Adipocyte (in vitro differentiated cells): ENCODE results near the gene MLLT6.

Experiments used
- DNase-seq: peaks from one replicate; pipeline ENCODE4 v3.0.0-alpha.2; 2015; ENCODE audit warnings: low read depth
- H3K27me3 ChIP-seq: replicated peaks from 2 replicates; pipeline ENCODE4 v1.7.0; 2013; ENCODE audit warnings: mild to moderate bottlenecking, low read length, moderate library complexity; ENCODE audit not compliant: control insufficient read depth, insufficient read depth
- H3K36me3 ChIP-seq: 2 replicates; pipeline ENCODE4 v1.7.0; 2013; ENCODE audit warnings: low read length, mild to moderate bottlenecking, moderate library complexity; ENCODE audit not compliant: control insufficient read depth, insufficient read depth, severe bottlenecking
- H3K4me1 ChIP-seq: 2 replicates; pipeline ENCODE4 v1.7.0; 2013; ENCODE audit warnings: mild to moderate bottlenecking, low read length, moderate library complexity; ENCODE audit not compliant: control insufficient read depth, insufficient read depth
- H3K4me3 ChIP-seq: 2 replicates; pipeline ENCODE4 v1.7.0; 2013; ENCODE audit warnings: mild to moderate bottlenecking, low read length, moderate library complexity
- H3K9ac ChIP-seq: 2 replicates; pipeline ENCODE4 v1.7.0; 2013; ENCODE audit warnings: mild to moderate bottlenecking, low read length, moderate library complexity
- H3K9me3 ChIP-seq: 2 replicates; pipeline ENCODE4 v1.7.0; 2013; ENCODE audit warnings: mild to moderate bottlenecking, low read length, moderate library complexity; ENCODE audit not compliant: control insufficient read depth

The MLLT6 gene

DNA sequence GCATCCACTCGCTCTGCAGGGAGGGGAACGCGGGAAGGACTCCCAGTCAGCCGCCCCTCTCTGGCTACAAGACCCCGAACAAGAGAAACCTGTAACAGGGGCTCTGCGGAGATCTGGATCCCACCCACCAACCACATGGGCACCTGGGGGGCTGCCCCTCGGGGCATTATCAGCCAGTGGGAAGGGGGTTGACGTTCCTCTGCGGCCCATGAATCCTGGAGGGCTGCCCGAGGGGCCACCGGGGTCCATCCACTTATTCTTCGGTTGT is 44.9 kb downstream of the MLLT6 start:
- peaks cover 6% of the 10 kb centered on the region for H3K36me3 ChIP-seq
- peaks cover 47% of the 10 kb centered on the region for H3K4me1 ChIP-seq
- H3K9me3 ChIP-seq: no peaks in the 10 kb centered on the region
- peak overlapping the region; percentile 81 for H3K4me3 ChIP-seq
- H3K27me3 ChIP-seq: no peaks in the 10 kb centered on the region
- peak overlapping the region; percentile 82 for H3K9ac ChIP-seq
- no peak for DNase-seq

DNA sequence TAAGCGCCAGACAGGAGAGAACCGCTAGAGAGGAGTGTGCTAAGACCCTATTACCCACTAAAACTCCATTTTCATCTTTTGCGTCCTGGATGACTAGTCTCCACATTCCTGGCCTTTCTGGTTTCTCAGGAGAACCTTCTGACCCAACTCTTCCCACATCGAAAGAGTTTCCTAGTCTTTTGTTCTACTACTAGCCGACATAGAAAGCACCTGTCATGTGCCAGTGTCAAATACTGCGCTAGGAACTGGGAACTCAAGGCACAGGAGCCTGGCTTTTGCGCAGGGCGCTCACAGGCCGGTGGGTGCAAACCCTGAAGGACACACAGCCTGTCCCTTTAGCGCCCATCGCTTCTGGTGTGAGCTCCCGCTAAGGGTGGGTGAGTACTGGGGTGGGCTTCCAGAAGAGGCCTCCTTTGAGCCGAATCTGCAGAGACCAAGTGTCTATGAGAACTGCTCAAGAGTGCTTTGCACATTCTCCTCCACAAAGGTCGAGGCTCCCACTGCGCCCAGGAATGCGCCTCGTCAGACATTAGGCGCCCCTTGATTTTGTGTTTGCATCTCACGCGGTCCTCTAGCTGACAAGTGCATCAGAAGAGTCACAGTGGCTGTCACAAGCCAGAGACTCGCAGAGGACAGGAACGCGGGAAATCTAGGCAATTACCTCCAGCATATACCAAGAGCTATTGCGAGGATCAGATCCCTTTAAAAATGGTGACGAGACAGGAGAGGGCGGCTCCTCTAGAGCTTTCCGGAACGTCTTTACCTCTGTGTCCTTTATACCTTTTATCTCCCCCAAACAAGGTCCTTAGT is 45.4 kb downstream of the MLLT6 start:
- Histone ChIP-seq H3K9ac (peak overlapping the region; percentile 14), H3K27me3 (no peaks in the 10 kb centered on the region), H3K9me3 (no peaks in the 10 kb centered on the region), H3K4me1 (peaks cover 47% of the 10 kb centered on the region), H3K4me3 (peak overlapping the region; percentile 97), H3K36me3 (peaks cover 6% of the 10 kb centered on the region)
- peak; percentile 52 for DNase-seq

DNA sequence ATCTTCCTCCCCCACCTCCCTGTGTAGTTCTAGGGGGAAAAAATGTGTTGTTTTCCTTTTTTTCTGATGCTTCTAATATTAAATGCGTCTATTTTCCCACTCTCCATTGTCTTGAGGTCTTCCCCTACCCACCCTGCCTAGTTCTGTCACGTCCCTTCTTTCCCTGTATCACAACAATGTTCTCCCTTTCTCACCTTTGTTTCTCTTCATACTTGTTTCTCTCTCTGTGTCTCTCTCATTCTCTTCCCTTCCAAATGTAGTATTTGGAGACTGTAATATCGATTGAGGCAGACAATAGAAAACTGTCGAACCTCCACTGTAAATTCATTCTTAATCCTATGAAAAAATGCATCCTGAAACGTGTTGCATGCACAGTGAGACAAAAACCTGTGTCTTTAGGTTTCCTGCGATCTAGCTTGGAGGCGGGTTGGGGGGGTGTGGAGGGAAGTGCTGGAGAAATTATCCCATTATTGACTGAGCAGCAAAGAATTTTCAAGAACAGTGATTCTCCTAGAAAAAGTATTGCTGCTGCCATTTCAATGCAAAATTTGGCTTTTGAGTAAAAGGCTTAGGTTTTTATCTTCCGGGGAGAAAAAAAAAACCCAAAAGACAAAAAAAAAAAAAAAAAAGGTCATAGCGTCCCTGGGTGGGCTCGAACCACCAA is 46.2 kb downstream of the MLLT6 start:
- H3K4me3 ChIP-seq: peak overlapping the region; percentile 97
- no peak for DNase-seq
- H3K9me3 ChIP-seq: no peaks in the 10 kb centered on the region
- peaks cover 14% of the 10 kb centered on the region for H3K36me3 ChIP-seq
- H3K27me3 ChIP-seq: no peaks in the 10 kb centered on the region
- peaks cover 44% of the 10 kb centered on the region for H3K4me1 ChIP-seq
- H3K9ac ChIP-seq: peak overlapping the region; percentile 14

DNA sequence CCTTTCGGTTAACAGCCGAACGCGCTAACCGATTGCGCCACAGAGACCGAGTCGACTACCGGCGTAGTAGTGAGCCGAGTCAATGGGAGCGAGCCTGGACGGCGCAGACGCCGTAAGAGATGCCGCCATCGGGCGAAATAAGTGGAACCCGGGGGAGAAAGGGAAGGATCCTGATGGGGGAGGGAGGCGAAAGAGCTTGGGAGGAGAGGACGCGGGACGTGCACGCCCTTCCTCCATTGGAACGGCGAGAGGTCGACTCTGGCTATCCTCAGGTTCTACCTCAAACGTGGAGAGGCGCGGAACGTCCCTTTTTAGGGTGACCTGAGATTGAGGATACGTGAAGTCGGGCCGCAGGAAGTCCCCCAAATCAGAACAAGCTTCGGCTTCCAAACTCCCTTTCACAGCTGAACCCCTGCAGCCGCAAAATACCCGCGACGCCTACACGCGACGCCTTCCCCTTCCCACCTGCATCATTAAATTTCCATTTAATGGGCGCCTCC is 46.8 kb downstream of the MLLT6 start:
- no peaks in the 10 kb centered on the region for H3K27me3 ChIP-seq
- H3K9me3 ChIP-seq: no peaks in the 10 kb centered on the region
- peak; percentile 92 for DNase-seq
- peak overlapping the region; percentile 86 for H3K9ac ChIP-seq
- H3K4me1 ChIP-seq: peaks cover 38% of the 10 kb centered on the region
- peak overlapping the region; percentile 97 for H3K4me3 ChIP-seq
- H3K36me3 ChIP-seq: peaks cover 19% of the 10 kb centered on the region

DNA sequence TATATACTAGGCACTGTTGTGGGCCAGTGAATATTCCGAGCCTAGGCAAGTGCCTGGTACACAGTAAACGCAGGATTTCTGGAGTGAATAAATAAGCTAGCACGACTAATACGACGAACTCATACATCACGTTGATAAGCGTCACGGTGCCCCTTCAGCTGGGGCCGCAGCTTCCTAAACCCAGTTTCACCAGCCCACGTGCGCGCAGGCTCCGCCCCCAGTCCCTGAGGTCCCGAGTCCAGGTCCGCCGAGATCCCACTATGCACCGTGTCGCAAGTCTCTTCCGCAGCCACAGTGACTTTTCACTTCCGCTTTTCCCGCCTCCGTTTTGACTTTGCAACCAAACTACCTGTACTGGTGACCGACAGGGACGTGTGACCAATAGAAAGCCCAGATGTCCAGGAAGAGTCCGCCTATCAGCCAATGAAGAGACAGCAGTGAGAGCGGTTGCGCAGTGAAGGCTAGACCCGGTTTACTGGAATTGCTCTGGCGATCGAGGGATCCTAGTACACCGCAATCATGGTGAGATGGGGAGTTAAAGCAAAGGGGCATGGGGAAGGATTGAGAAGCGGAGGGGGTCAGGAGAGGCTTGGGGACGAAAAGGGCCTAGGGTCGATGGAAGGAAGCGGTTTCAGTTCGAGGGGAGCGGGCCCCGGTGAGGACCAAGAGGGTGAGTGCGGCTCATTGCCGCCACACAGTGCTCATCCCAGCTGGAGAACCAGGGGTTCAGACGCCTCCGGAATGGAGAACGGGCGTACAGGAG is 47.4 kb downstream of the MLLT6 start, which contains the start of gene PSMB3:
TSS of gene PSMB3 (plus strand) at position 434 of the 763 bp plus-strand sequence. CDS start at position 520, 86 bp downstream.
- peaks cover 37% of the 10 kb centered on the region for H3K4me1 ChIP-seq
- H3K9ac ChIP-seq: peak within 1 kb of the TSS; percentile 99
- peak; percentile 99 for DNase-seq
- peaks cover 25% of the 10 kb centered on the region for H3K36me3 ChIP-seq
- H3K9me3 ChIP-seq: no peaks in the 10 kb centered on the region
- peak within 1 kb of the TSS; percentile 97 for H3K4me3 ChIP-seq
- H3K27me3 ChIP-seq: no peaks in the 10 kb centered on the region

DNA sequence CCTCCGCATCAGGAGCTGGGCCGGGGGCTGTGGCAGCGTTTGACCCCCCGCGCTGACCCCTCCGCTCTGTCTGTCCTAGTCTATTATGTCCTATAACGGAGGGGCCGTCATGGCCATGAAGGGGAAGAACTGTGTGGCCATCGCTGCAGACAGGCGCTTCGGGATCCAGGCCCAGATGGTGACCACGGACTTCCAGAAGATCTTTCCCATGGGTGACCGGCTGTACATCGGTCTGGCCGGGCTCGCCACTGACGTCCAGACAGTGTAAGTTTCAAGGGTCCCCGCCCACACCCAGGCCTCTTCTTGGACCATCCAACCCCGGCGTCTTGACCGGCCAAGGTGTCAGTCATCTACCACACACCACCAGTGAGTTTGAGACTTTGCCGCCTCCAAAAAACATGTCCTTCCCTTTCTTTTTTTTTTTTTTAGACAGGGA is 48.0 kb downstream of the MLLT6 start:
- peak overlapping the region; percentile 99 for H3K9ac ChIP-seq
- H3K4me3 ChIP-seq: peak overlapping the region; percentile 97
- H3K4me1 ChIP-seq: peaks cover 37% of the 10 kb centered on the region
- H3K36me3 ChIP-seq: peaks cover 30% of the 10 kb centered on the region
- no peaks in the 10 kb centered on the region for H3K27me3 ChIP-seq
- DNase-seq: no peak
- no peaks in the 10 kb centered on the region for H3K9me3 ChIP-seq

DNA sequence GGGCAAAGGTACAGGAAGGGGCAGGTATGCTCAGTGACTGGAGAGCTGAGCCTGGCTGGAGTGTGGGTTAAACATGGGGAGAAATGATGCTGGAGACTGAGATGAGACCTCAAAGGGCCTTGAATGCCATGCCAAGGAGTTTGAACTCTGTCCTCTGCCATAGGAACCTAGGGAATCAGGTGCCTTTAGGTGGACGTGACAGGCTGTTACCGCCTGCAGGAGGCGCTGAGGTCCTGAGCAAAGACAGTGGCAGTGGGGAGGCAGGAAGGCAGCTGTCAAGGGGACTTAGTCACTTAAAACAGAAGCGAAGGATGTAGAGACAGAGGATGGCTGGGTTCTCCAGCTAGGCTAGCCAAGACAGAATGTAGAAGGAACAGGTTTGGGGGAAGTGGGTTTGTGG is 56.5 kb downstream of the MLLT6 start:
- H3K36me3 ChIP-seq: peaks cover 92% of the 10 kb centered on the region
- DNase-seq: peak; percentile 13
- H3K9me3 ChIP-seq: no peaks in the 10 kb centered on the region
- no peak overlapping the region for H3K4me3 ChIP-seq
- H3K4me1 ChIP-seq: no peaks in the 10 kb centered on the region
- no peaks in the 10 kb centered on the region for H3K27me3 ChIP-seq
- no peak overlapping the region for H3K9ac ChIP-seq

DNA sequence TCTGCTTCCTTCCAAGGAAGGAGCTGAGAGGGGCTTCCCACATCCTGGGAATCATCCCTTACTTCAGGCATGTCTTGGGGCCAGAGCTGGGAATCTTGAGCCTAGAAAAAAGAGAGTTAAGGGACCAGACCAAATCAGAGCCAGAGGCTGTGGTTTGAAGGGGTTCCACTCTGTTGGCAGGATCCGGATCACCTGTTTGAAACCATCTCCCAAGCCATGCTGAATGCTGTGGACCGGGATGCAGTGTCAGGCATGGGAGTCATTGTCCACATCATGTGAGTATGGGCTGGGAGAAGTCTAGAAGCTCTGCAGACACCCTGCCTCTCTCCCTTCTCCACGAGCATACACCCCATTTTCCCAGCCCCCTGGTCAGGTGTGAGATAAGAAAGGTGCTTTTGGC is 57.2 kb downstream of the MLLT6 start:
- Histone ChIP-seq H3K27me3 (no peaks in the 10 kb centered on the region), H3K4me1 (no peaks in the 10 kb centered on the region), H3K36me3 (peaks cover 93% of the 10 kb centered on the region), H3K9ac (no peak overlapping the region), H3K4me3 (no peak overlapping the region), H3K9me3 (no peaks in the 10 kb centered on the region)
- DNase-seq: no peak

DNA sequence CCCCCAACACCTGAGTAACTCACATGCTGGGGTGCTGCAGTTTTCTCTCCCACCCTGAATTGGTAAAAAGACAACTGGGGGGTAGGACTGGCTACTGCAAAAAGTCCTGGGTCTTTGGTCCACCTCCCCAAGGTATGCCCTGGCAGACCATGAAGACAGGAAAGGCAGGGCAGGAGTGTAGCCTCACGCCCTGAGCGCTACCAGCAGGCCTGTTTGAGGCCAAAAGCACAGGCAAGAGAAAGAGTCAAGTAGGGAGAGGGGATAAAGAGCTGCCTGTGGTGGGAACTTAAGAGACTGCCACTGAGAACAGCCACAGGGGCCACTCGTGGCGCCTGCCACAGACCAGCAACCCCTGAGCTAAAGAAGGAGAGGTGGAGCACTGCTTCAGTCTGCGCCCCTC is 61.3 kb downstream of the MLLT6 start:
- Histone ChIP-seq H3K27me3 (no peaks in the 10 kb centered on the region), H3K4me3 (no peak overlapping the region), H3K4me1 (no peaks in the 10 kb centered on the region), H3K9me3 (no peaks in the 10 kb centered on the region), H3K36me3 (peaks cover 95% of the 10 kb centered on the region), H3K9ac (no peak overlapping the region)
- no peak for DNase-seq

DNA sequence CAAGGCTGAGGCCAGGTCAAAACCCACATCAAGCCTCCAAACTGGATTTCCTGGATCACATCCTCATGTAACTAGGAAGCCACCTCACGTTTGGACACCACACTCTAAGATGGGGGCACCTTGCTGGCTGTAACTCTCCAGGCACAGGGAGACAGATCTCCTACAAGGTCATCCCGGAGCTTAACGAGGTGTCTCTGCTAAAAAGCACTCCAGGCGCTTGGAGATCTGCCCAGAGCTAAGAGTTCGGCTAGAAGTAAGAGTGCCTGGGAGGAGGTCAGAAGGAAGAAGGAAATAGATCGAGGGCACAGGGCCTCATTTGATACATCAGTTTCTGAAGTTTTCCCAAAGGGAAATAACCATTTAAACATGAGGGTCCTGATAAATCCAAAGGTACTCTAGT is 63.3 kb downstream of the MLLT6 start:
- no peak for DNase-seq
- H3K4me3 ChIP-seq: no peak overlapping the region
- H3K27me3 ChIP-seq: no peaks in the 10 kb centered on the region
- H3K9me3 ChIP-seq: no peaks in the 10 kb centered on the region
- H3K36me3 ChIP-seq: peaks cover 97% of the 10 kb centered on the region
- H3K4me1 ChIP-seq: no peaks in the 10 kb centered on the region
- H3K9ac ChIP-seq: no peak overlapping the region

DNA sequence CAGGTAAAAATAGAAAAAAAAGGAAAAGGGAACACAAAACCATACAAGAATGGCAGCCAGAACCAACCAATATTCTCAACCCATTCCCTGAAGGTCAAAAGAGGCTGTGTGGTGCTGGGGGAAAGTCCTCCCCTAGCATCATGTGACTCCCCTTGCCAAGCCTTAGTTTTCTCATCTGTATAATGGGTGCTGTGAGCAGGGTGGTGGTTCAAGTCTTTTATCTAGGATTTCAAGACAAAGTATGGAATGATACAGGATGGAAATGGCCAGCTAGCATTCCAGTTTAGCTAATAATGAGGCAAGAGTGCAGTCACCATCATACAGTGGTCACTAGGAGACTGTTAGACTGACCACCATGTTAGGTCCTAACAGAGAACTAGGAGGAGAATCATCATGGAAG is 68.2 kb downstream of the MLLT6 start:
- no peak overlapping the region for H3K9ac ChIP-seq
- H3K36me3 ChIP-seq: peaks cover 95% of the 10 kb centered on the region
- no peak overlapping the region for H3K4me3 ChIP-seq
- H3K9me3 ChIP-seq: no peaks in the 10 kb centered on the region
- DNase-seq: no peak
- no peaks in the 10 kb centered on the region for H3K4me1 ChIP-seq
- H3K27me3 ChIP-seq: no peaks in the 10 kb centered on the region
